ENCODE measurements around the gene CLASP1. TPM values are rescaled to one million over a fixed set of nuclear protein-coding genes. Genes with fewer than 3 reads are reported as not detected.
"Not testable (repeated sequence)": the region's sequence is repeated elsewhere in the genome, so short reads cannot be mapped to it uniquely, and the experiment has no call there.

CLASP1 gene
- total and polyA plus RNA-seq, 4 donors: 7.5 to 50.0 (median 21.9) TPM

DNA sequence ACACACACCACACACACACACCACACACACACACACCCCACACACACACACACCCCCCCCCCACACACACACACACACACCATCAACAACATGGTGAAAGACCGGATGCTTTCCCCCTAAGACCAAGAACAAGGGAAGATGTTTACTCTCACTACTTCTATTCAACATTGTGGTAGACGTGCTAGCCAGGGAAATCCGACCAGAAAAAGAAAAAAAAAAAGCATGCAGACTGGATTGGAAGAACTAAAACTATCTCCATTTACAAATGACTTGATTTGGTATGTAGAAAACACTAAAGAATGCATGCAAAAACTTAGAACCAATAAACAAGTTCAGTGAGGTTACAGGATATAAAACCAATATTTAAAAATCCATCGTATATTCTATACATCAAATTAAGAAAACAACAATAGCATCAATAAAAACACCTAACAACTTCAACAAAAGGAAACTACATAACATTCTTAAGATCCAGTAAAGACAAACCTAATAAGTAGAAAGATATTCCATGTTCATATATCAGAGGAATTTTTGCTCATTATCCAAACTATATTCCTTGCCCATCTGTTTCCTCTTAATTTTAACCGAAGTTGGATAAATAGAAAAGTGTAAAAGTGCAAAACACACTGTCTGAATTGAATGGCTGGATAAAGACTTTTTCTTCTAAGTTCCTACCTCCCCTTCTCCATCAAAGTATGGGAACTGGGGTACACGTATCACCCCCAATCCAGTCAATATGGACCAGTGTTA is 170.1 kb downstream of the CLASP1 start:
- Histone ChIP-seq H3K9me3 (ENCODE audit: control insufficient read depth in 4 of 4, low read length in 3 of 4) (no peaks in the 10 kb centered on the region), H3K27me3 (ENCODE audit: control insufficient read depth in 4 of 4, insufficient read depth in 4 of 4, low read length in 3 of 4) (no peaks in the 10 kb centered on the region), H3K36me3 (ENCODE audit: control insufficient read depth in 4 of 4, insufficient read depth in 3 of 4, low read depth in 1 of 4, low read length in 3 of 4) (peaks cover 0 to 9% (median 1%) of the 10 kb centered on the region in 4 donors), H3K4me3 (ENCODE audit: low read depth in 1 of 3, low read length in 3 of 3) (no peak overlapping the region), H3K9ac (ENCODE audit: low read depth in 1 of 2, low read length in 2 of 2) (no peak overlapping the region), H3K4me1 (ENCODE audit: control insufficient read depth in 4 of 4, insufficient read depth in 4 of 4, low read length in 3 of 4) (peaks cover 0 to 4% (median 2%) of the 10 kb centered on the region in 4 donors), H3K27ac (ENCODE audit: low read depth in 1 of 2, low read length in 2 of 2) (no peak overlapping the region)
- 91% methylated on average over 6 of the region's 6 CpGs for WGBS
- no peak for DNase-seq (ENCODE audit: low spot score)
- TF ChIP-seq, protein P1, sequence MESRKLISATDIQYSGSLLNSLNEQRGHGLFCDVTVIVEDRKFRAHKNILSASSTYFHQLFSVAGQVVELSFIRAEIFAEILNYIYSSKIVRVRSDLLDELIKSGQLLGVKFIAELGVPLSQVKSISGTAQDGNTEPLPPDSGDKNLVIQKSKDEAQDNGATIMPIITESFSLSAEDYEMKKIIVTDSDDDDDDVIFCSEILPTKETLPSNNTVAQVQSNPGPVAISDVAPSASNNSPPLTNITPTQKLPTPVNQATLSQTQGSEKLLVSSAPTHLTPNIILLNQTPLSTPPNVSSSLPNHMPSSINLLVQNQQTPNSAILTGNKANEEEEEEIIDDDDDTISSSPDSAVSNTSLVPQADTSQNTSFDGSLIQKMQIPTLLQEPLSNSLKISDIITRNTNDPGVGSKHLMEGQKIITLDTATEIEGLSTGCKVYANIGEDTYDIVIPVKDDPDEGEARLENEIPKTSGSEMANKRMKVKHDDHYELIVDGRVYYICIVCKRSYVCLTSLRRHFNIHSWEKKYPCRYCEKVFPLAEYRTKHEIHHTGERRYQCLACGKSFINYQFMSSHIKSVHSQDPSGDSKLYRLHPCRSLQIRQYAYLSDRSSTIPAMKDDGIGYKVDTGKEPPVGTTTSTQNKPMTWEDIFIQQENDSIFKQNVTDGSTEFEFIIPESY (IDR thresholded peaks at IDR 0.05): no peak
- no peak for TF ChIP-seq HNF4G (IDR thresholded peaks at IDR 0.05)
- no peak for TF ChIP-seq YY1 (IDR thresholded peaks at IDR 0.05)
- no peak for TF ChIP-seq FOXA1 (IDR thresholded peaks at IDR 0.05)
- no peak for TF ChIP-seq CTCF (IDR thresholded peaks at IDR 0.05; ENCODE audit: low read depth, low read length, missing input control)
- no peak for TF ChIP-seq RAD21 (IDR thresholded peaks at IDR 0.05)
- no peak for TF ChIP-seq TAF1 (conservative IDR thresholded peaks at IDR 0.05)
- TF ChIP-seq, protein P2, sequence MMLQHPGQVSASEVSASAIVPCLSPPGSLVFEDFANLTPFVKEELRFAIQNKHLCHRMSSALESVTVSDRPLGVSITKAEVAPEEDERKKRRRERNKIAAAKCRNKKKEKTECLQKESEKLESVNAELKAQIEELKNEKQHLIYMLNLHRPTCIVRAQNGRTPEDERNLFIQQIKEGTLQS (IDR thresholded peaks at IDR 0.05): no peak
- no peak for TF ChIP-seq MAX (IDR thresholded peaks at IDR 0.05)
- TF ChIP-seq EGR1 (IDR thresholded peaks at IDR 0.05; ENCODE audit: low read depth in 2 of 2): no peak
- TF ChIP-seq HNF4A (conservative IDR thresholded peaks at IDR 0.05): no peak
- TF ChIP-seq NR2F2 (IDR thresholded peaks at IDR 0.05): no peak
- TF ChIP-seq JUND (IDR thresholded peaks at IDR 0.05): no peak
- no peak for TF ChIP-seq RXRA (IDR thresholded peaks at IDR 0.05)

- not testable (repeated sequence) for H3K9ac ChIP-seq (ENCODE audit: low read depth in 1 of 2, low read length in 2 of 2); H3K27me3 ChIP-seq (ENCODE audit: control insufficient read depth in 4 of 4, insufficient read depth in 4 of 4, low read length in 3 of 4); H3K36me3 ChIP-seq (ENCODE audit: control insufficient read depth in 4 of 4, insufficient read depth in 3 of 4, low read depth in 1 of 4, low read length in 3 of 4); DNase-seq (ENCODE audit: low spot score); H3K4me3 ChIP-seq (ENCODE audit: low read depth in 1 of 3, low read length in 3 of 3); H3K4me1 ChIP-seq (ENCODE audit: control insufficient read depth in 4 of 4, insufficient read depth in 4 of 4, low read length in 3 of 4); H3K27ac ChIP-seq (ENCODE audit: low read depth in 1 of 2, low read length in 2 of 2); H3K9me3 ChIP-seq (ENCODE audit: control insufficient read depth in 4 of 4, low read length in 3 of 4)
- 97% methylated on average over 7 of the region's 7 CpGs for WGBS
These were observed 170.8 kb downstream of the CLASP1 start for GRCh38 chr2:121478358-121478995.
